ENCODE measurements around the gene PACRG. TPM values are rescaled to one million over a fixed set of nuclear protein-coding genes. Genes with fewer than 3 reads are reported as not detected.

The PACRG gene
- total RNA-seq, 1 experiment from 2014 or later = 0.44 TPM

DNA sequence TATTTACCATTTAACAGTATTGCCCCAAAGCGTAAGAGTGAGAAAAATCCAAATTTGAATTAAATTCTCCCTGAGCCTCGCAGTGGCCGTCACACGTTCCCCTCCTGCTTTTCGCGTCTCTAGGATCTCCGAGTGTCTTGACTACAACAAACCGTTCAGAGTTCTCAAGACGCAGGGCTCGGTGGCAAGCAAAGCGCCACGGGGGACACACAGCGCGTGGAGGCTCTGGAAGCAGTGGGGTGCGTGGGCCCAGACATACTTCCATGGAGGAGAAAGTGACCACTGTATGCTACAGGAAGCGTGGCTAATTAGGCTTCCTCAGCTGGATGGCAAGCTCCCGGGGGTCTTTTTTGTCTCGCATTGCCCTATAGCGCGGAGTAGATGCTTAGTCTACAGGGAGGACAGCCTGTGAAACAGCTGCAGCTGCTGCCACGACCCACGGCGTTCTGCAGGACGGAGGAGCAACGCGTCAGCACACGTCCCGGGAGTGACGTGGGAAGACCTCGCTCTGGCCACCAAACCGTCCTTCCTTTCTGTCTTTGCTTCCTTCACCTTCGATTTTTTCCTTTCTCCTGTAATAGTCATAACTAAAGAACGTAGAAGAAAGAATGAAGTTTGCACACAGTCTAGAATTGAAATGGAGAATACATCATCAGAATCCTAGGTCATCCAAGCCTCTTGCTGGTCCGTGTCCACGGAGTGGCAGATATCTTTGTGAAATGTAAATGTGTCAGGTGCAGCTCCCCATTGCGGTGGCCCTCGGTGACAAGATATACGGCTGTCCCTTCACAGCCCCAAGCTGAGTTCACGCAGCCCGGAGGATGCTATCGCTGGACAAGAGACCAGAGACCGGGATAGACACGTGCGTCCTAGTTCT is 582.6 kb downstream of the PACRG start:
- ChIA-PET CTCF (no interaction called here), POLR2A (no interaction called here)
- no peak for TF ChIP-seq MXD4 (CRISPR knock-in tag; IDR thresholded peaks at IDR 0.05; ENCODE audit: borderline replicate concordance)
- no peak for TF ChIP-seq FOXP1 (CRISPR knock-in tag; IDR thresholded peaks at IDR 0.05; ENCODE audit: borderline replicate concordance)
- TF ChIP-seq, protein P1, sequence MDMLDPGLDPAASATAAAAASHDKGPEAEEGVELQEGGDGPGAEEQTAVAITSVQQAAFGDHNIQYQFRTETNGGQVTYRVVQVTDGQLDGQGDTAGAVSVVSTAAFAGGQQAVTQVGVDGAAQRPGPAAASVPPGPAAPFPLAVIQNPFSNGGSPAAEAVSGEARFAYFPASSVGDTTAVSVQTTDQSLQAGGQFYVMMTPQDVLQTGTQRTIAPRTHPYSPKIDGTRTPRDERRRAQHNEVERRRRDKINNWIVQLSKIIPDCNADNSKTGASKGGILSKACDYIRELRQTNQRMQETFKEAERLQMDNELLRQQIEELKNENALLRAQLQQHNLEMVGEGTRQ (CRISPR knock-in tag; IDR thresholded peaks at IDR 0.05) = no peak
- no peak for TF ChIP-seq CBFB (CRISPR knock-in tag; IDR thresholded peaks at IDR 0.05; ENCODE audit: low read depth)
- no peak for TF ChIP-seq MAX (CRISPR knock-in tag; IDR thresholded peaks at IDR 0.05)
- TF ChIP-seq GRHL2 (CRISPR knock-in tag; IDR thresholded peaks at IDR 0.05; ENCODE audit: insufficient replicate concordance, severe bottlenecking) = no peak
- no peak for TF ChIP-seq ZNF317 (CRISPR knock-in tag; IDR thresholded peaks at IDR 0.05; ENCODE audit: borderline replicate concordance, low read depth)
- no peak for TF ChIP-seq SMAD4 (CRISPR knock-in tag; IDR thresholded peaks at IDR 0.05)
- no peak for TF ChIP-seq ZNF138 (CRISPR knock-in tag; conservative IDR thresholded peaks at IDR 0.05)
- TF ChIP-seq EMX1 (CRISPR knock-in tag; IDR thresholded peaks at IDR 0.05) = no peak
- TF ChIP-seq ZNF121 (CRISPR knock-in tag; IDR thresholded peaks at IDR 0.05) = no peak
- no peak overlapping the region for H3K4me3 Mint-ChIP-seq
- no peaks in the 10 kb centered on the region for H3K27me3 Mint-ChIP-seq (ENCODE audit: low read depth)
- no peaks in the 10 kb centered on the region for H3K4me1 Mint-ChIP-seq
- H3K36me3 Mint-ChIP-seq = no peaks in the 10 kb centered on the region
- no peak for DNase-seq (ENCODE audit: low spot score)
- no peaks in the 10 kb centered on the region for H3K9me3 Mint-ChIP-seq
- no peak for ATAC-seq
- H3K27ac Mint-ChIP-seq = no peak overlapping the region

DNA sequence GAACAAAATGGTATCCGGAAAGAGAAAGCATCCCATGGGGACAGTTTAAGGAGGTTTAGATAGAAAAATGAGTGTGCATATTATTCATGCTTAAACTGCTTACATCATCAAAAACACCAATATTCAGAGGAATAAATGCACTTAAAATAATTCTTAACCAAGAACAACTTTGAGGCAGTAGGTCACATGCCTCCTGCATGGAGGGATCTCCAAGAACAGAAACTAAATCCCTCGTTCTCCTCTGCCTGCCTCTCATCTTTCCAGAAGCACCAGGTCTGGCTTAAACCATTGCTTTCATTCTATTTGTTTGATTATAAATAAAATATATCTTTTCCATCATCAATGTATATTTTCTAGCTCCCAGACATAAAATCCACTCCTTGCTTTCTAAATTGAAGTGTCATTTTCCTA is 583.2 kb downstream of the PACRG start:
- no peak for ATAC-seq
- no peak for DNase-seq (ENCODE audit: low spot score)
- Mint-ChIP-seq H3K27me3 (ENCODE audit: low read depth) (no peaks in the 10 kb centered on the region), H3K36me3 (no peaks in the 10 kb centered on the region), H3K4me3 (no peak overlapping the region), H3K9me3 (no peaks in the 10 kb centered on the region), H3K27ac (no peak overlapping the region), H3K4me1 (no peaks in the 10 kb centered on the region)
- ChIA-PET CTCF (no interaction called here), POLR2A (no interaction called here)
- TF ChIP-seq, protein P2, sequence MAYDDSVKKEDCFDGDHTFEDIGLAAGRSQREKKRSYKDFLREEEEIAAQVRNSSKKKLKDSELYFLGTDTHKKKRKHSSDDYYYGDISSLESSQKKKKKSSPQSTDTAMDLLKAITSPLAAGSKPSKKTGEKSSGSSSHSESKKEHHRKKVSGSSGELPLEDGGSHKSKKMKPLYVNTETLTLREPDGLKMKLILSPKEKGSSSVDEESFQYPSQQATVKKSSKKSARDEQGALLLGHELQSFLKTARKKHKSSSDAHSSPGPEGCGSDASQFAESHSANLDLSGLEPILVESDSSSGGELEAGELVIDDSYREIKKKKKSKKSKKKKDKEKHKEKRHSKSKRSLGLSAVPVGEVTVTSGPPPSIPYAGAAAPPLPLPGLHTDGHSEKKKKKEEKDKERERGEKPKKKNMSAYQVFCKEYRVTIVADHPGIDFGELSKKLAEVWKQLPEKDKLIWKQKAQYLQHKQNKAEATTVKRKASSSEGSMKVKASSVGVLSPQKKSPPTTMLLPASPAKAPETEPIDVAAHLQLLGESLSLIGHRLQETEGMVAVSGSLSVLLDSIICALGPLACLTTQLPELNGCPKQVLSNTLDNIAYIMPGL (CRISPR knock-in tag; IDR thresholded peaks at IDR 0.05) = no peak
- TF ChIP-seq ATF2 (CRISPR knock-in tag; IDR thresholded peaks at IDR 0.05; ENCODE audit: borderline replicate concordance, low read depth) (no peak), FOXP1 (CRISPR knock-in tag; IDR thresholded peaks at IDR 0.05; ENCODE audit: borderline replicate concordance) (no peak), KAT7 (CRISPR knock-in tag; IDR thresholded peaks at IDR 0.05; ENCODE audit: borderline replicate concordance) (no peak), PREB (CRISPR knock-in tag; IDR thresholded peaks at IDR 0.05; ENCODE audit: borderline replicate concordance) (no peak), CTCF (IDR thresholded peaks at IDR 0.05) (no peak), HMGA2 (CRISPR knock-in tag; IDR thresholded peaks at IDR 0.05) (no peak), E2F4 (CRISPR knock-in tag; IDR thresholded peaks at IDR 0.05; ENCODE audit: borderline replicate concordance, low read depth) (no peak), SMAD4 (CRISPR knock-in tag; IDR thresholded peaks at IDR 0.05) (no peak), ARID4B (CRISPR knock-in tag; IDR thresholded peaks at IDR 0.05; ENCODE audit: borderline replicate concordance) (no peak), MYBL2 (CRISPR knock-in tag; IDR thresholded peaks at IDR 0.05) (no peak), ZNF138 (CRISPR knock-in tag; conservative IDR thresholded peaks at IDR 0.05) (no peak)
